ENCODE results near the gene MAP4K4.
A peak's percentile ranks its signal among the peaks of the same experiment; 100 is the strongest.

The MAP4K4 gene

GRCh38 chr2:101692041-101692440 is 5.5 kb upstream of the MAP4K4 start:
- DNase-seq (ENCODE audit: low read depth in 1 of 2, low spot score in 1 of 2), result no peak

GRCh38 chr2:101692766-101693165 is 4.7 kb upstream of the MAP4K4 start:
- no peak for DNase-seq (ENCODE audit: low read depth in 1 of 2, low spot score in 1 of 2)

GRCh38 chr2:101693991-101694588 is 3.4 kb upstream of the MAP4K4 start:
- no peak for DNase-seq (ENCODE audit: low read depth in 1 of 2, low spot score in 1 of 2)

- DNase-seq (ENCODE audit: low read depth in 1 of 2, low spot score in 1 of 2), result no peak
These were observed 1.0 kb upstream of the MAP4K4 start for GRCh38 chr2:101696272-101697123.

- DNase-seq (ENCODE audit: low read depth in 1 of 2, low spot score in 1 of 2), result no peak
These were observed 722 bp downstream of the MAP4K4 start for GRCh38 chr2:101698014-101698843.

GRCh38 chr2:101698844-101699754 is 1.6 kb downstream of the MAP4K4 start:
- peak in 1 of 2 donors; percentile 28 for DNase-seq (ENCODE audit: low read depth in 1 of 2, low spot score in 1 of 2)

GRCh38 chr2:101699755-101700461 is 2.4 kb downstream of the MAP4K4 start:
- no peak for DNase-seq (ENCODE audit: low read depth in 1 of 2, low spot score in 1 of 2)

GRCh38 chr2:101704046-101704466 is 6.5 kb downstream of the MAP4K4 start:
- no peak for DNase-seq (ENCODE audit: low read depth in 1 of 2, low spot score in 1 of 2)

- no peak for DNase-seq (ENCODE audit: low read depth in 1 of 2, low spot score in 1 of 2)
These were observed 7.5 kb downstream of the MAP4K4 start for GRCh38 chr2:101704816-101705578.

GRCh38 chr2:101706121-101706818 is 8.8 kb downstream of the MAP4K4 start:
- no peak for DNase-seq (ENCODE audit: low read depth in 1 of 2, low spot score in 1 of 2)

GRCh38 chr2:101706819-101707177 is 9.3 kb downstream of the MAP4K4 start:
- no peak for DNase-seq (ENCODE audit: low read depth in 1 of 2, low spot score in 1 of 2)

- no peak for DNase-seq (ENCODE audit: low read depth in 1 of 2, low spot score in 1 of 2)
These were observed 12.5 kb downstream of the MAP4K4 start for GRCh38 chr2:101710036-101710435.

- DNase-seq (ENCODE audit: low read depth in 1 of 2, low spot score in 1 of 2), result no peak
These were observed 13.2 kb downstream of the MAP4K4 start for GRCh38 chr2:101710471-101711318.

GRCh38 chr2:101714118-101714517 is 16.6 kb downstream of the MAP4K4 start:
- no peak for DNase-seq (ENCODE audit: low read depth in 1 of 2, low spot score in 1 of 2)

- DNase-seq (ENCODE audit: low read depth in 1 of 2, low spot score in 1 of 2), result no peak
These were observed 19.8 kb downstream of the MAP4K4 start for GRCh38 chr2:101717071-101717845.

- no peak for DNase-seq (ENCODE audit: low read depth in 1 of 2, low spot score in 1 of 2)
These were observed 21.0 kb downstream of the MAP4K4 start for GRCh38 chr2:101718479-101718878.

GRCh38 chr2:101718993-101719571 is 21.6 kb downstream of the MAP4K4 start:
- peak in 1 of 2 donors; percentile 56 for DNase-seq (ENCODE audit: low read depth in 1 of 2, low spot score in 1 of 2)

All from activated CD4-positive, alpha-beta T cell treated with anti-CD3 and anti-CD28 coated beads, Interleukin-2, amount 50 U/mL, for 24 hours (primary cell).